HL-60 (cell line): ENCODE data around the gene MLLT3.

Experiments used
- DNase-seq, 2 experiments: peaks; one replicate each; pipeline ENCODE4 v3.0.0-alpha.2; 2010 to 2020; ENCODE audit warnings: low read depth in 1 of 2, low spot score in 1 of 2
- H3K27ac ChIP-seq: fragments of 250-450 bp; sonication (Bioruptor Pico); replicated peaks from 2 replicates; pipeline ENCODE4 v1.5.1; 2020; ENCODE audit warnings: mild to moderate bottlenecking, moderate library complexity
- H3K27me3 ChIP-seq: fragments of 250-450 bp; sonication (Bioruptor Pico); 2 replicates; pipeline ENCODE4 v1.5.1; 2021; ENCODE audit warnings: mild to moderate bottlenecking, moderate library complexity; ENCODE audit not compliant: insufficient read depth, poor library complexity, severe bottlenecking
- H3K4me3 ChIP-seq: replicated peaks from 2 replicates; pipeline ENCODE4 v1.5.1; 2011; ENCODE audit warnings: mild to moderate bottlenecking, control low read depth, low read length; ENCODE audit not compliant: insufficient read depth
- GABPA ChIP-seq: IDR thresholded peaks from 2 replicates; pipeline ENCODE4 v1.6.1; 2012; ENCODE audit warnings: low read depth
- POLR2AphosphoS5 ChIP-seq: IDR thresholded peaks from 2 replicates; pipeline ENCODE4 v1.6.1; 2012; ENCODE audit warnings: low read depth
- SPI1 ChIP-seq: IDR thresholded peaks from 2 replicates; pipeline ENCODE4 v1.6.1; 2012; ENCODE audit warnings: low read depth, mild to moderate bottlenecking, borderline replicate concordance
- long read RNA-seq: library from polyadenylated mRNA; unstranded; transcript quantifications from one replicate; pipeline ENCODE4 v2.0.0, GENCODE V29; 2020
- TF ChIP-seq, protein P1 (sequence below): IDR thresholded peaks from one replicate; pipeline ENCODE4 v1.5.1; 2011; ENCODE audit warnings: low read length, control low read depth, inconsistent platforms; ENCODE audit not compliant: insufficient read depth
- TF ChIP-seq, protein P2 (sequence below): IDR thresholded peaks from 2 replicates; pipeline ENCODE4 v1.6.1; 2012; ENCODE audit warnings: low read depth; ENCODE audit not compliant: insufficient replicate concordance

MLLT3 gene
- long read RNA-seq, partial matches to known transcripts: 3 of 5 reads
- long read RNA-seq, other reads (novel, unspliced or antisense): 1 of 5 reads

- Histone ChIP-seq H3K27me3 (no peaks in the 10 kb centered on the region), H3K4me3 (peak within 1 kb of the TSS; percentile 71), H3K27ac (peak within 1 kb of the TSS; percentile 57)
- no peak for TF ChIP-seq POLR2AphosphoS5
- TF ChIP-seq, protein P1, sequence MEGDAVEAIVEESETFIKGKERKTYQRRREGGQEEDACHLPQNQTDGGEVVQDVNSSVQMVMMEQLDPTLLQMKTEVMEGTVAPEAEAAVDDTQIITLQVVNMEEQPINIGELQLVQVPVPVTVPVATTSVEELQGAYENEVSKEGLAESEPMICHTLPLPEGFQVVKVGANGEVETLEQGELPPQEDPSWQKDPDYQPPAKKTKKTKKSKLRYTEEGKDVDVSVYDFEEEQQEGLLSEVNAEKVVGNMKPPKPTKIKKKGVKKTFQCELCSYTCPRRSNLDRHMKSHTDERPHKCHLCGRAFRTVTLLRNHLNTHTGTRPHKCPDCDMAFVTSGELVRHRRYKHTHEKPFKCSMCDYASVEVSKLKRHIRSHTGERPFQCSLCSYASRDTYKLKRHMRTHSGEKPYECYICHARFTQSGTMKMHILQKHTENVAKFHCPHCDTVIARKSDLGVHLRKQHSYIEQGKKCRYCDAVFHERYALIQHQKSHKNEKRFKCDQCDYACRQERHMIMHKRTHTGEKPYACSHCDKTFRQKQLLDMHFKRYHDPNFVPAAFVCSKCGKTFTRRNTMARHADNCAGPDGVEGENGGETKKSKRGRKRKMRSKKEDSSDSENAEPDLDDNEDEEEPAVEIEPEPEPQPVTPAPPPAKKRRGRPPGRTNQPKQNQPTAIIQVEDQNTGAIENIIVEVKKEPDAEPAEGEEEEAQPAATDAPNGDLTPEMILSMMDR: no peak
- no peak for TF ChIP-seq GABPA
- TF ChIP-seq SPI1: no peak
- TF ChIP-seq, protein P2, sequence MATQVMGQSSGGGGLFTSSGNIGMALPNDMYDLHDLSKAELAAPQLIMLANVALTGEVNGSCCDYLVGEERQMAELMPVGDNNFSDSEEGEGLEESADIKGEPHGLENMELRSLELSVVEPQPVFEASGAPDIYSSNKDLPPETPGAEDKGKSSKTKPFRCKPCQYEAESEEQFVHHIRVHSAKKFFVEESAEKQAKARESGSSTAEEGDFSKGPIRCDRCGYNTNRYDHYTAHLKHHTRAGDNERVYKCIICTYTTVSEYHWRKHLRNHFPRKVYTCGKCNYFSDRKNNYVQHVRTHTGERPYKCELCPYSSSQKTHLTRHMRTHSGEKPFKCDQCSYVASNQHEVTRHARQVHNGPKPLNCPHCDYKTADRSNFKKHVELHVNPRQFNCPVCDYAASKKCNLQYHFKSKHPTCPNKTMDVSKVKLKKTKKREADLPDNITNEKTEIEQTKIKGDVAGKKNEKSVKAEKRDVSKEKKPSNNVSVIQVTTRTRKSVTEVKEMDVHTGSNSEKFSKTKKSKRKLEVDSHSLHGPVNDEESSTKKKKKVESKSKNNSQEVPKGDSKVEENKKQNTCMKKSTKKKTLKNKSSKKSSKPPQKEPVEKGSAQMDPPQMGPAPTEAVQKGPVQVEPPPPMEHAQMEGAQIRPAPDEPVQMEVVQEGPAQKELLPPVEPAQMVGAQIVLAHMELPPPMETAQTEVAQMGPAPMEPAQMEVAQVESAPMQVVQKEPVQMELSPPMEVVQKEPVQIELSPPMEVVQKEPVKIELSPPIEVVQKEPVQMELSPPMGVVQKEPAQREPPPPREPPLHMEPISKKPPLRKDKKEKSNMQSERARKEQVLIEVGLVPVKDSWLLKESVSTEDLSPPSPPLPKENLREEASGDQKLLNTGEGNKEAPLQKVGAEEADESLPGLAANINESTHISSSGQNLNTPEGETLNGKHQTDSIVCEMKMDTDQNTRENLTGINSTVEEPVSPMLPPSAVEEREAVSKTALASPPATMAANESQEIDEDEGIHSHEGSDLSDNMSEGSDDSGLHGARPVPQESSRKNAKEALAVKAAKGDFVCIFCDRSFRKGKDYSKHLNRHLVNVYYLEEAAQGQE: no peak
- DNase-seq: peak; percentile 63 to 88
These were observed at the start of gene MLLT3 for GRCh38 chr9:20622330-20623020. TSS of gene MLLT3 (minus strand) at chr9:20622499.

DNA sequence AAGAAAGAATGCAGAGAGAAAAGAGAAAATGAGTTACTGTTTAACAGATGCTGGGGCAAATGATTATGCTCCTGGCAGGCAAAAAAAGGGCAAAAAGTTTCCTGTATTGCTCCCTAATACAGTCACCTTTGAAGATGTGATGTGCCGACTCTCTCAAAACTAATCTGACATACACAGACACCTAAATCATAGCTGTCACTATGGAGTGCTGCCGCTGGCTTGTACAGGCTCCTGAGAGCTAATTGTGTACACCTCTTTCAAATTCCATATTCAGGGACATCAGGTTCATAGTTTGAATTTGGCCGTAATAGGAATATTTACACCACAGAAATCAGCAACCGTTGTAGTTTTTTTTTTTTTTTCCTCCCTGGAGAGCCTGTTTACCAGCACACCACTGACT lies 49.3 kb upstream of the MLLT3 start:
- no peak overlapping the region for H3K27ac ChIP-seq
- DNase-seq: no peak
- H3K4me3 ChIP-seq: no peak overlapping the region
- H3K27me3 ChIP-seq: no peaks in the 10 kb centered on the region
- TF ChIP-seq SPI1 (no peak), POLR2AphosphoS5 (no peak), GABPA (no peak)
- TF ChIP-seq, protein P2: no peak
- TF ChIP-seq, protein P1: no peak

DNA sequence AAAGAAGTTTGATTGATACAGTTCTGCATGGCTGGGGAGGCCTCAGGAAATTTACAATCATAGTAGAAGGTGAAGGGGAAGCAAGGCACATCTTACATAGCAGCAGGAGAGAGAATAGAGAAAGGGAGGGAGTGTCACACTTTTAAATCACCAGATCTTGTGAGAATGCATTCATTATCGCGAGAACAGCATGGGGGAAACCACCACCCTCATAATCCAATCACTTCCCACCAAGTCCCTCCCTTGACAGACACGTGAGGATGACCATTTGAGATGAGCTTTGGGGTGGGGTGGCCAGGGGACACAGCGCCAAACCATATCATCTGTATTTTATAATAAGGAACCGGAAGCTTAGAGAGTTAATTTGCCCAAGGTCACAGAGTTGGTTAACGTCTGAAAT lies 48.1 kb upstream of the MLLT3 start:
- DNase-seq: no peak
- no peak for TF ChIP-seq GABPA
- TF ChIP-seq, protein P1: no peak
- TF ChIP-seq, protein P2: no peak
- no peak for TF ChIP-seq SPI1
- TF ChIP-seq POLR2AphosphoS5: no peak
- Histone ChIP-seq H3K27me3 (no peaks in the 10 kb centered on the region), H3K27ac (no peak overlapping the region), H3K4me3 (no peak overlapping the region)
